HEK293T (cell line): ENCODE measurements around the gene RNASEH1.

Experiments
- FOXA1 ChIP-seq: fragments of 450-650 bp; IDR thresholded peaks from 2 replicates; pipeline ENCODE4 v1.6.1; 2016; ENCODE audit warnings: mild to moderate bottlenecking
- FOXM1 ChIP-seq: fragments of 450-650 bp; IDR thresholded peaks from 2 replicates; pipeline ENCODE4 v1.6.1; 2017; ENCODE audit warnings: mild to moderate bottlenecking, borderline replicate concordance

DNA sequence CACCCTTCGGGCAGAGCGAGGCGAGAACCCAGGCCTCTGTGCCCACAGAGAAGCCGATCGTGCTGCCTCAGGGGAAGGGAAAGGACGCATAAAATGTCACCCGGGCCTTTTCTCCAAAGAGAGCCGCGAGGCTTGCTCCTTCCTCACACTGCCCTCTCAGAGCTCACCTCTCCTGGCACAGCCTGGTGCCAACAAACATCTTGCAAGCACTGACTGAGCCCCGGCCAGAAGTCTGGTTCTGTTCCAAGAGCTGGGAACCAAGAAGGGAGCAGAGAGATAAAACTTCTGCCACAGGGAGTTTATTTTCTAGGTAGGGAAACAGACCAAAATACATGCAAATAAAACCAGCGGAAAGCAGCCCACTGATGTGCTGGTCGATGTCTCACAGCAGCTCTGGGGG, 25.2 kb downstream of the RNASEH1 start:
- TF ChIP-seq FOXM1 = no peak
- TF ChIP-seq FOXA1 = no peak
